GM18907 (cell line): ENCODE results near the gene MED26.

ENCODE experiments used
- ATAC-seq: cut with Tn5 transposase; IDR thresholded peaks from one replicate; pipeline ENCODE4 v1.9.1; 2021; ENCODE audit warnings: mild to moderate bottlenecking, moderate library complexity; ENCODE audit not compliant: unreplicated experiment

Gene MED26

GRCh38 chr19:16650821-16651220 is 22.8 kb upstream of the MED26 start:
- ATAC-seq = no peak

DNA sequence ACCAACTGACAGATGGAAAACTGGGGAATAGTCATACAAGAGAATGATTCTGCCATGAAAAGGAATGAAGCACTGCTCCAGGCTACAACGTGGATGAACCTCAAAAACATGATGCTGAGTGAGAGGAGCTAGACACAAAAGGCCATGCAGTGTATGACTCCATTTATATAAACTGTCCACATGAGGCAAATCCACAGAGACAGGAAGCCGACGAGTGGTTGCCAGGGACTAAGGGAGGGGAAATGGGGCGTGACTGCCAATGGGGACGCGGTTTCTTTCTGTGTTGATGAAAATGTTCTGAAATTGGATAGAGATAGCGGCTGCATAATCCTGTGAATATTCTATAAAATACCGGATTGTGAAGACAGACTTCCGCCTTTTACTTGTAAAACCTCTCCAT is 21.7 kb upstream of the MED26 start:
- ATAC-seq = no peak

GRCh38 chr19:16645140-16645539 is 17.1 kb upstream of the MED26 start:
- no peak for ATAC-seq

GRCh38 chr19:16641695-16642094 is 13.7 kb upstream of the MED26 start:
- ATAC-seq = no peak

- ATAC-seq = no peak
These were observed 12.9 kb upstream of the MED26 start for GRCh38 chr19:16640951-16641350.

DNA sequence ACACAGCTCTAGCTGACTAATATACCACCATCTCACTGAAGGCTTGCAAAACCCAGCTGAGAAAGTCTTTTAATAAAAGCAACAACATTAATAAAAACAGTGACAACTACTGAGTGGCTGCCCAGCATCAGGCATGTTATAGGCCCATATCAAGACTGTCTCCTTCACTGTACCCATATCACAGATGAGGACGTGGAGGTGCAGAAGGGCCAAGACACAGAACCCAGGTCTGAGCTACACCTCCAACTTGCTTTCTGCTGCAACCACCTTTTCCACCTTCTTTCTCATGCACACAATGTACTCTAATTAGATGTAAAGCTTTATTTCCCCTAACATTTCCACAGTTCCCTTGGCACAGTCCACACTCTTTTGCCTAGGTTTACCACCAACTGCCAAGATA is 10.7 kb upstream of the MED26 start:
- no peak for ATAC-seq

DNA sequence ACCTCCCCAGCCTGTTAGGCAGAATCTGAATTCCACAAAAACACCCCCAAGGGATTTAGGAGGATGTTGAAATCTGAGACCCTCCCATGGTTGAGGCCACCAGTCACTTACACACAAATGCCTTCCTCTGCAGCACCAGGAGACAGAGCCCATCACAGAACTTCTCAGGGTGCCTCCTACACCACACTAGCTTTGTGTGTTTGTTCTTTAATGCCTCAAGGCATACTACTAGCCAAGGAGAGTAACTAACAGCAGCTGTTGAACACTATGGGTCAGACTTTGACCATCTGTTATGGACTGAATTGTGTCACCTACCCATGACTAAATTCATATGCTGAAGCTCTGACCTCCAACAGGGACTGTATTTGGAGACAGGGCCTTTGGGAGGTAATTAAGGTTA is 9.5 kb upstream of the MED26 start:
- no peak for ATAC-seq

GRCh38 chr19:16631465-16631864 is 3.5 kb upstream of the MED26 start:
- no peak for ATAC-seq

GRCh38 chr19:16628984-16629691 is 1.1 kb upstream of the MED26 start:
- ATAC-seq = no peak

DNA sequence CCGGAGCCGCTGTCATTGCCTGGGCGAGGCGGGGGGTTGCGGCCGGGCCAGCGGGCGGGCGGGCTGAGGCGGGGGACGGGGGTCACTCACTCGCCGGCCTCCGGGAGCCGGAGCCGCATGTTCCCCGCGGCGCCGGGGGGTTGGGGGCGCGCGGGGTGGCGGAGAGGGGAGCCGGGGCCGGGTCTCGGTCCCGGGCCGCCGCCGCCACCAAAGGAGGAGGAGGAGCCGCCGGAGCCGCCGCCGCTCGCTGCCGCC is 149 bp downstream of the MED26 start:
- ATAC-seq = no peak

DNA sequence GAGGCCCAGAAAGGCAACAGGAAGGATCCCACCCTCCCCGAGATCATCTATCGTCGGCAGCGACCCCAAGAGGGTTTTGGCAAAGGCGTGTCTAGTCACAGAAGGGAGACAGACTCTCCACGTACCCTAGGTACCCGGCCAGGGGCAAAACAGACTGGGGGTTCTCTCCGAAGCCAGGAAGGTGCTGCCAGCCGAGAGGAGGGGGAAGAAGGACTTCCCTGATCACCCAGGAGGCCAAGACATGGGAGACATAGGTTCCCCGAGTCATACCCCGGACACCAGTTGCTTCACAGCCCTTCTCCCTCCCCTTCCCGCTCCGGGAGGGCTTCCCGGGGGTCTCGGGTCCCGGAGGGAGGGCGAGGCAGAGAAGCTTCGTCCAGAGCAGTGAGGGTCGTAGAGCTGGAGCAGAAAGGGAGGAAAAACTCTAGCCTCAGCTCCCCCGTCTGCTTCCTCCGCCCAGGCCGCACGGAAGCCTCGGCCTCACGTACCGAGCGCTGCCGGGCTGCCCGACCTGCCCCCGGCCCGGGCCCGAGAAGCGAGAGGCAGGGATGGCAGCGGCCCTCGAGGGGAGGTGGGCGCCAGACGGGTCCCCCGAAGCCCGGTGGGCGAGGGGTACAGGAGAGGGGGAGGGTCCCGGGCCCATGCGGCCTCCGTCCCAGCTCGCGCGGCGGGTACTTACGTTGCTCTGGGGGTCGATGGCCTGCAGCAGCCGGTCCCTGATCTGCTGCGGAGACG is 644 bp downstream of the MED26 start:
- peak; percentile 12 for ATAC-seq

DNA sequence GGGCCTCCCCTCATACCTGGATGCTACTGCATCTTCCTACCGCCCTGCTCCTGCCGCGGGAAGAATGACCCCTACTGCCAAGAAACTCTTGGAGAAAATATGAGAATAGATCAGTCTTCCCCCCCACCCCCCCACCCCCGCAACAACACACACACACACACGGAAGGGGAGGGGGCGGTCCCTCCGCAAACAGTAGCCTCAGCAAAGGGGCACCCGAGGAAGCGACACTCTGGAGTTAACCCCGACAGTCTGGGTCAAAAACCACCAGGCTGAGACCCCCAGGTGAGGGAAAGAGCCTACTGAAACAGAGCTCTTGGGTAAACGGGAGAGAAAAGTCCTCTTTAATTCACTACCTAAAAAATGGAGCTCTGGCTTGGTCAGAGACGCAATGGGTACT is 1.2 kb downstream of the MED26 start:
- ATAC-seq = no peak

DNA sequence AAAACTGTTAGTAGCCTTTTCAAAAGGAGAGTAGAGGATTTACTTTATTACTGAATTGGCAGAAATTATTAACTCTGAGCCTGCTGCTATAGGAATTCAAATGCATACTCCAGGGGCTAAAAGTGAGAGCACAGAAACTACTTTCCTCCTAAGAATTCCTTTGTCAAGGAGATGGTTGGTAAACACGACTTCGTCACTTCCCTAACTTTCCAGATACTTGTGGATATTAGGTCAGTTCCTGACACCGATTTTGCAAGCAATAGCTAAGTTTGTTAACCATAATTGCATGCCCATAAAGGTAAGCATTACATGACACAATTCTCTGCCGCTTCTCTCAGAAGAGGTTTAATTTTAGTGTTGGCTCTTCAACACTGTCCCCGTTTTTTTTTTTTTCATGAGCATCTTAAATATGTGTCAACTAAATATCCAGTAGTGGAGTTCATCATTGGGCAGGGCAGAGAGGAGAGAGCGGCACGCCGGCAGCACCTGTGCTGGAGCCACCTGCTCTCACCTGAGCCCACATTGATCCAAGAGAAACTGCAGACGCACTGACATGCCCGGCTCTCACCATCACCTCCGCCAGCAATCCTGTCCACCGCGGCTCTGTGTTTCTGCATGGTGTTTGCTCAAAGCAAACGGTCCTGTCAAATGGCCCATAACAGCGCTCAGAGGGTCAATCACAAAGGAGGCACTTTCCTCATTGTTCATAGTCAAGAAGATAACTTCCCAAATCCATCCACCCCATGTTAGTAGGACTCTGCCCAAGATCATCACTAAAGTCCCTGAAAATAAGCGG is 2.6 kb downstream of the MED26 start:
- no peak for ATAC-seq

- ATAC-seq = no peak
These were observed 3.8 kb downstream of the MED26 start for GRCh38 chr19:16624236-16624635.

DNA sequence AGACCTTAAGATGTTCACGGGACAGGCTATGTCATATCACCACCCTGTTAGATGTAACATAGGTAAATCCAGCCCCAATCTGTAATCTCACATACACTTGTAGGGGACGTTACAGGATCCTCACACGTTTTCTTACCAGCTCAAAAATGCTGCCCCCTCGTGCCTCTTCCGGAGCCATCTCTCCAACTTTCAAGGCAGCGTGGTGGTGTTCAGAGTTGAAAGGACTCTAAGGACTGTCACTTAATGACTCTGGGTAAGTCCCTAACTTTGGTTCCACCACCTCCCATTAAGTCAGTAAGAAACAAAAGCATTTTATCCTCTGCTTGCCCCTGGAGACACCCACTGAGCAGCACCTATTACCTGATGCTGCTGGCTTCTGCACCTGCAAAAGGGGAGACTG is 4.4 kb downstream of the MED26 start:
- no peak for ATAC-seq

- ATAC-seq = no peak
These were observed 4.9 kb downstream of the MED26 start for GRCh38 chr19:16623066-16623465.

DNA sequence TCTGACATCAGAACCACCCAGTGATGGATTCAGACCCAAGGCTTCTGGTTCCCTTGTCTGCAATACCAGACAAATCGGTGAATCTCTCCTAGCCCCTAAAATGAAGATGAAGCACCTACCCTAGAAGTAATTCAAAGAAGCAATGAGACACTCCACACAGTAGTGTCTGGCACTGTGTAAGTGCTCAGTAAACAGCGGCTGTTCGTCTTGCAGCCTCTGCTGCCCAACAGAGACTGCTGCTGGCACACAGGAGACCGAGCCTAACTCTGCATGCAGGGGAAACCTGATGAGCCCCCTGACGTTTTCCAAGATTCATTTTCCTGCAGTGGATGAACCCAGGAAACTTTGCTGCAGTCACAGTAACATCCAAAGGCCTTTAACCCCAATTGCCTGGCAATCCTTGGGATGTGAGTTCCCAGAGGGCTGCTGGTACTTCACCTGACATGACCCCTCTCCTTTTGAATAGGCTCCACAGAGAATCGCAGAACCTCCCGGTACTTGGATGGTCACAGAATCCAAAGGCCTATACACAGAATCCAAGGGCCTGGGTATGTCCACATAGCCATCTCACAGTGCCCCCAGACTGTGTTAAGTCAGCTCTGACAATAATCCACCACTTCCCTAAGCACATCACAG is 6.7 kb downstream of the MED26 start:
- no peak for ATAC-seq

- ATAC-seq = no peak
These were observed 7.4 kb downstream of the MED26 start for GRCh38 chr19:16620584-16620983.

- ATAC-seq = no peak
These were observed 8.0 kb downstream of the MED26 start for GRCh38 chr19:16620018-16620417.

DNA sequence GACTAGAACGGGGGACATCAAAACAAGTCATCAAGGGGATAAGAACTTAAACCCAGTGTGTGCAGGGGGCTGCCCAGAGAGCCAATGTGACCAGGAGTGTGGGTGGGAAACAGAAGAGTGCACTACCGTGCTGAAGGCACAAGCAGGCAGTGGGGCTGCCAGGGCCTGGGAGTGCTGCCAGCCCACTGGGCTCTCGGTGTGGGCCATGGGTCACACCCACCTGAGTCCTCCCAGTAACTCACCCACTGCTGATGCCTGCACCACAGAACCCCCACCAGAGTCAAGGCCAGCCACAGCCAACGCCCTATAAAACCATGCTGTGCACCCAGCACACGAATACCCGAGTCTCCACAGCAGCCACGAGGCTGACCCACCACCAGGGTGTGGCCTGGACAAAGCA is 8.5 kb downstream of the MED26 start:
- ATAC-seq = no peak

GRCh38 chr19:16618248-16618647 is 9.8 kb downstream of the MED26 start:
- no peak for ATAC-seq

DNA sequence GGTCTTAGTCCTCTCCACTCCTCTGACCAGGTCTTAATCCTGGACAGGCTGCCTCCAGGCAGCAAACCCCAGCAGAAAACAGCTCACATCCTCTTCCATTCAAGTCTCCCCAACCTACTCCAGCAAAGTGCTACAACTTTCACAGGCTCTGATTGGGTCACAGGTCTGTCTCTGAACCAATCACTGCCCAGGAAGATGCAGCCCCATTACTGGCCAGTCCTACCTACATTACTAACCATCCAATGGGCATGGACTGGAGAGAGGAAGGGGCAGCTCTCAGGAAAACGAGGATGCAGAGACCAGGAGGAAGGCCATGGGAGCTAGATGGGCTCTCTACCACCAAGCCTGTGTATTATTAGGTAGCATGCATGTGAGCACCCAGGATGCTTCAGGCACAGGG is 12.2 kb downstream of the MED26 start:
- ATAC-seq = no peak
